Measurements from ENCODE around the gene KCND2.

The KCND2 gene

DNA sequence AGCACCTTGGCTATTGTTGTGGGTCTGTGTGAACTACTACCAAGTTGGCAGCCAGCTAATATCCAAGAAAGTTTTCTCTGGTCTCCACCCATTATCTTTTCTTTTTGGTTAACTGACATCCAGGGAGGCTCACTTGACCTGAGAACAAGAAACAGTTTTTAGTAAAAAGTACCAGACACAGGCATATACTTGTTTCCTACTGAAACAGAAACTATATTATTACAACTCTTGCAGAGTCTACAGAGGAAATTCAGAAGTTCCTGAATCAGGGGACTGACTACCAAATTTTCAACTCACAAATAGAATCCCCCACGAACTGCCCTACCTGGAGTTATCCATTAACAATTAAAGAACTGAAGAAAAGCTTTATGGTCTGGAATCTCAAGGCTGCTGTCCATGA, 168.9 kb downstream of the KCND2 start:
- H3K4me1 ChIP-seq (ENCODE audit: insufficient read depth, low read length) = no peaks in the 10 kb centered on the region
- no peak overlapping the region for H3K27ac ChIP-seq (ENCODE audit: low read length)
- no peaks in the 10 kb centered on the region for H3K79me2 ChIP-seq (ENCODE audit: insufficient read depth, low read length)
- H4K20me1 ChIP-seq (ENCODE audit: insufficient read depth, low read length) = no peaks in the 10 kb centered on the region
- no peak for DNase-seq
- no peak for ATAC-seq (ENCODE audit: insufficient read depth, low read depth)
- no peak overlapping the region for H3K4me2 ChIP-seq (ENCODE audit: insufficient read depth, low read length)
- no peak overlapping the region for H3K4me3 ChIP-seq (ENCODE audit: low read depth in 1 of 2, low read length in 2 of 2)
- no peak for TF ChIP-seq EZH2 (IDR thresholded peaks at IDR 0.05; ENCODE audit: borderline replicate concordance, low read depth, low read length, severe bottlenecking)
- no peak overlapping the region for H2AFZ ChIP-seq (ENCODE audit: low read depth, low read length)
- no peaks in the 10 kb centered on the region for H3K9me3 ChIP-seq (ENCODE audit: insufficient read depth, low read length, severe bottlenecking)
- no peaks in the 10 kb centered on the region for H3K27me3 ChIP-seq (ENCODE audit: insufficient read depth, low read length, poor library complexity)
- no peak overlapping the region for H3K9ac ChIP-seq (ENCODE audit: low read depth, low read length)
- H3K36me3 ChIP-seq (ENCODE audit: insufficient read depth, low read length) = no peaks in the 10 kb centered on the region

DNA sequence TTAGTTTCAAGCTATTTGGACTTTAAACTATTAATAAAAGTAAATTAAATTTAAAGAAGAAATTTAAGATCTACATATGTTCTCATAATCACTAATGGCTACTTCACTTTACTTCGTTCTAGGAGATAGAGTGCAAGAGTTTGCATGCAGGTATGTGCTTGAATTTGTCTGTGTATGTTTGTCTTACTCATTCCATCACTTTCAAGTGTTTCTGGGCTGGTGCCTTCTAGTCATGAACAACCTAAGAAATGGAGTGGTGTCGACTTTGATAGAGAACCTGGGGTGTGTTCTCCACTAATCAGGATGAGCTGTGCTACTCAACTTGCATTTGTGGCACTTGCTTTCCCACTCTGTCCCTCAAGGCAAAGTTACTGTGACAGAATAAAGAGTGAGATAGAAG, 169.9 kb downstream of the KCND2 start:
- Histone ChIP-seq H4K20me1 (ENCODE audit: insufficient read depth, low read length) (no peaks in the 10 kb centered on the region), H3K4me3 (ENCODE audit: low read depth in 1 of 2, low read length in 2 of 2) (no peak overlapping the region), H3K9ac (ENCODE audit: low read depth, low read length) (no peak overlapping the region), H3K79me2 (ENCODE audit: insufficient read depth, low read length) (no peaks in the 10 kb centered on the region), H3K9me3 (ENCODE audit: insufficient read depth, low read length, severe bottlenecking) (no peaks in the 10 kb centered on the region), H3K4me1 (ENCODE audit: insufficient read depth, low read length) (no peaks in the 10 kb centered on the region), H3K4me2 (ENCODE audit: insufficient read depth, low read length) (no peak overlapping the region), H2AFZ (ENCODE audit: low read depth, low read length) (no peak overlapping the region), H3K27me3 (ENCODE audit: insufficient read depth, low read length, poor library complexity) (no peaks in the 10 kb centered on the region), H3K36me3 (ENCODE audit: insufficient read depth, low read length) (no peaks in the 10 kb centered on the region), H3K27ac (ENCODE audit: low read length) (no peak overlapping the region)
- ATAC-seq (ENCODE audit: insufficient read depth, low read depth) = no peak
- no peak for DNase-seq
- TF ChIP-seq, protein P1, sequence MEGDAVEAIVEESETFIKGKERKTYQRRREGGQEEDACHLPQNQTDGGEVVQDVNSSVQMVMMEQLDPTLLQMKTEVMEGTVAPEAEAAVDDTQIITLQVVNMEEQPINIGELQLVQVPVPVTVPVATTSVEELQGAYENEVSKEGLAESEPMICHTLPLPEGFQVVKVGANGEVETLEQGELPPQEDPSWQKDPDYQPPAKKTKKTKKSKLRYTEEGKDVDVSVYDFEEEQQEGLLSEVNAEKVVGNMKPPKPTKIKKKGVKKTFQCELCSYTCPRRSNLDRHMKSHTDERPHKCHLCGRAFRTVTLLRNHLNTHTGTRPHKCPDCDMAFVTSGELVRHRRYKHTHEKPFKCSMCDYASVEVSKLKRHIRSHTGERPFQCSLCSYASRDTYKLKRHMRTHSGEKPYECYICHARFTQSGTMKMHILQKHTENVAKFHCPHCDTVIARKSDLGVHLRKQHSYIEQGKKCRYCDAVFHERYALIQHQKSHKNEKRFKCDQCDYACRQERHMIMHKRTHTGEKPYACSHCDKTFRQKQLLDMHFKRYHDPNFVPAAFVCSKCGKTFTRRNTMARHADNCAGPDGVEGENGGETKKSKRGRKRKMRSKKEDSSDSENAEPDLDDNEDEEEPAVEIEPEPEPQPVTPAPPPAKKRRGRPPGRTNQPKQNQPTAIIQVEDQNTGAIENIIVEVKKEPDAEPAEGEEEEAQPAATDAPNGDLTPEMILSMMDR (IDR thresholded peaks at IDR 0.05; ENCODE audit: borderline replicate concordance, extremely low read depth, low read length, poor library complexity, severe bottlenecking) = no peak
- TF ChIP-seq EZH2 (IDR thresholded peaks at IDR 0.05; ENCODE audit: borderline replicate concordance, low read depth, low read length, severe bottlenecking) = no peak

DNA sequence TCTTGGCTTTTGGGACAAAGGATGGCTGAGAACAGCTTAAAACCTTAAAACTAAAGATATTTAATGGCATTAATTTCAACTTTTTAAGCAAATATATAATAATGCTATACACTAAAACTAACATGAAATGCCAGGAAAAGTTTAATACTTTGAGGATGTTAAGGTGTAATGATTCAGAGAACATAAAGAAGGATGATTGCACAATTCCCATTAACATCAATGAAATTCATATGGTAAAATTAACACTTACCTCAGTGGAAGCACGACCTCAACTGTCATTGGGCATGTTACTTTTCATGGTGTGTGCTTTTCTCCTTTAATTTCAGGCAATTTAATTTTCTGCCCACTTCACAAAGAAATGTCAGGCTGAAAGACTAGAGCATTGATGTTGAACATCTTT, 171.7 kb downstream of the KCND2 start:
- no peaks in the 10 kb centered on the region for H3K4me1 ChIP-seq (ENCODE audit: insufficient read depth, low read length)
- TF ChIP-seq EZH2 (IDR thresholded peaks at IDR 0.05; ENCODE audit: borderline replicate concordance, low read depth, low read length, severe bottlenecking) = no peak
- TF ChIP-seq, protein P1 (IDR thresholded peaks at IDR 0.05; ENCODE audit: borderline replicate concordance, extremely low read depth, low read length, poor library complexity, severe bottlenecking) = no peak
- H3K36me3 ChIP-seq (ENCODE audit: insufficient read depth, low read length) = no peaks in the 10 kb centered on the region
- no peak overlapping the region for H3K27ac ChIP-seq (ENCODE audit: low read length)
- H4K20me1 ChIP-seq (ENCODE audit: insufficient read depth, low read length) = no peaks in the 10 kb centered on the region
- no peaks in the 10 kb centered on the region for H3K27me3 ChIP-seq (ENCODE audit: insufficient read depth, low read length, poor library complexity)
- DNase-seq = no peak
- H3K79me2 ChIP-seq (ENCODE audit: insufficient read depth, low read length) = no peaks in the 10 kb centered on the region
- H3K4me3 ChIP-seq (ENCODE audit: low read depth in 1 of 2, low read length in 2 of 2) = no peak overlapping the region
- no peak for ATAC-seq (ENCODE audit: insufficient read depth, low read depth)
- H3K9ac ChIP-seq (ENCODE audit: low read depth, low read length) = no peak overlapping the region
- no peaks in the 10 kb centered on the region for H3K9me3 ChIP-seq (ENCODE audit: insufficient read depth, low read length, severe bottlenecking)
- H2AFZ ChIP-seq (ENCODE audit: low read depth, low read length) = no peak overlapping the region
- no peak overlapping the region for H3K4me2 ChIP-seq (ENCODE audit: insufficient read depth, low read length)

DNA sequence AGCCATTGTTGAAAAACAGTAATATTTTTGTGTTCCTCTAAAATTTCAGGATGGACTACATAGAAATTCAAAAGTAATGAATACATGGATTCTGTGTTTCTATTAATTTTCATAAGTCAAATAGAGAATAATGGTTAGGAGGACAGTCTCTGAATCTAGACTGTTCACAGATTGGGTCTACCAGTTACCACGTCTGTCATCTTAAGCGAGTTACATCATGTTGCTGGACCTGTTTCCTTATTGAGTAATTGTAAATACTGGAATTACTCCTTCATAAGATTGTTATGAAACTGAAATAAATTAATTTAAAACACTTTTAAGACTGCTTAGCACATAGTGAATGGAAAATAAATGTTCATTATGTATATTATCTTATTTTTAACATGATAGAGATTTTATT, 172.3 kb downstream of the KCND2 start:
- H3K27me3 ChIP-seq (ENCODE audit: insufficient read depth, low read length, poor library complexity) = no peaks in the 10 kb centered on the region
- no peak for ATAC-seq (ENCODE audit: insufficient read depth, low read depth)
- no peaks in the 10 kb centered on the region for H3K36me3 ChIP-seq (ENCODE audit: insufficient read depth, low read length)
- H3K9ac ChIP-seq (ENCODE audit: low read depth, low read length) = no peak overlapping the region
- no peaks in the 10 kb centered on the region for H3K4me1 ChIP-seq (ENCODE audit: insufficient read depth, low read length)
- no peaks in the 10 kb centered on the region for H3K9me3 ChIP-seq (ENCODE audit: insufficient read depth, low read length, severe bottlenecking)
- H3K4me2 ChIP-seq (ENCODE audit: insufficient read depth, low read length) = no peak overlapping the region
- no peak overlapping the region for H3K27ac ChIP-seq (ENCODE audit: low read length)
- DNase-seq = no peak
- H3K79me2 ChIP-seq (ENCODE audit: insufficient read depth, low read length) = no peaks in the 10 kb centered on the region
- H4K20me1 ChIP-seq (ENCODE audit: insufficient read depth, low read length) = no peaks in the 10 kb centered on the region
- H3K4me3 ChIP-seq (ENCODE audit: low read depth in 1 of 2, low read length in 2 of 2) = no peak overlapping the region
- H2AFZ ChIP-seq (ENCODE audit: low read depth, low read length) = no peak overlapping the region
- TF ChIP-seq, protein P1 (IDR thresholded peaks at IDR 0.05; ENCODE audit: borderline replicate concordance, extremely low read depth, low read length, poor library complexity, severe bottlenecking) = no peak
- TF ChIP-seq EZH2 (IDR thresholded peaks at IDR 0.05; ENCODE audit: borderline replicate concordance, low read depth, low read length, severe bottlenecking) = no peak

All from DND-41 (cell line).